Erythroblast (primary cell): Measurements from ENCODE around the gene PRKCE.

Experiments
- DNase-seq, 2 experiments: peaks; one replicate each; lab custom pipeline; 2025; lab: John Stamatoyannopoulos, UW
- GATA1 ChIP-seq: IDR thresholded peaks from 2 replicates; pipeline ENCODE4 v1.6.1; 2011; ENCODE audit warnings: low read depth, mild to moderate bottlenecking, control low read depth, low read length, moderate library complexity
- POLR2A ChIP-seq: IDR thresholded peaks from 2 replicates; pipeline ENCODE4 v1.6.1; 2011; ENCODE audit warnings: mild to moderate bottlenecking, low read length

PRKCE gene

GRCh38 chr2:46068636-46069035 is 417.2 kb downstream of the PRKCE start:
- no peak for TF ChIP-seq GATA1
- no peak for TF ChIP-seq POLR2A
- DNase-seq: no peak

GRCh38 chr2:46071074-46071473 is 419.6 kb downstream of the PRKCE start:
- TF ChIP-seq GATA1: no peak
- TF ChIP-seq POLR2A: no peak
- DNase-seq: no peak

GRCh38 chr2:46072101-46072820 is 420.8 kb downstream of the PRKCE start:
- TF ChIP-seq POLR2A: no peak
- TF ChIP-seq GATA1: no peak
- no peak for DNase-seq

GRCh38 chr2:46073540-46074046 is 422.1 kb downstream of the PRKCE start:
- DNase-seq: no peak
- TF ChIP-seq POLR2A: no peak
- no peak for TF ChIP-seq GATA1

GRCh38 chr2:46074501-46074900 is 423.0 kb downstream of the PRKCE start:
- DNase-seq: no peak
- TF ChIP-seq POLR2A (no peak), GATA1 (no peak)

GRCh38 chr2:46075848-46076247 is 424.4 kb downstream of the PRKCE start:
- DNase-seq: no peak

GRCh38 chr2:46076251-46076650 is 424.8 kb downstream of the PRKCE start:
- no peak for DNase-seq
- TF ChIP-seq POLR2A: no peak
- no peak for TF ChIP-seq GATA1

More at GRCh38 chr2:46075848-46076247, 424.4 kb downstream of the PRKCE start:
- TF ChIP-seq GATA1 (no peak), POLR2A (no peak)

GRCh38 chr2:46076875-46077274 is 425.4 kb downstream of the PRKCE start:
- no peak for DNase-seq
- TF ChIP-seq POLR2A: no peak
- no peak for TF ChIP-seq GATA1

- no peak for DNase-seq
- TF ChIP-seq POLR2A (no peak), GATA1 (no peak)
Observed at GRCh38 chr2:46077522-46078107, 426.1 kb downstream of the PRKCE start.

GRCh38 chr2:46079985-46080560 is 428.6 kb downstream of the PRKCE start:
- TF ChIP-seq POLR2A (no peak), GATA1 (no peak)
- DNase-seq: no peak

- no peak for DNase-seq
- no peak for TF ChIP-seq POLR2A
Observed at GRCh38 chr2:46082531-46083485, 431.3 kb downstream of the PRKCE start.

- DNase-seq: no peak
- no peak for TF ChIP-seq POLR2A
- TF ChIP-seq GATA1: no peak
Observed at GRCh38 chr2:46086578-46087070, 435.1 kb downstream of the PRKCE start.

- no peak for DNase-seq
- TF ChIP-seq GATA1: no peak
- TF ChIP-seq POLR2A: no peak
Observed at GRCh38 chr2:46087492-46087891, 436.0 kb downstream of the PRKCE start.
